SH-SY5Y (cell line): ENCODE data around the gene CNOT6L.

Experiments
- GATA2 ChIP-seq: IDR thresholded peaks from 2 replicates; pipeline ENCODE4 v1.6.1; 2011; ENCODE audit warnings: mild to moderate bottlenecking, low read depth, low read length
- GATA3 ChIP-seq: IDR thresholded peaks from 2 replicates; pipeline ENCODE4 v1.6.1; 2011; ENCODE audit warnings: low read depth, mild to moderate bottlenecking, low read length, moderate library complexity

DNA sequence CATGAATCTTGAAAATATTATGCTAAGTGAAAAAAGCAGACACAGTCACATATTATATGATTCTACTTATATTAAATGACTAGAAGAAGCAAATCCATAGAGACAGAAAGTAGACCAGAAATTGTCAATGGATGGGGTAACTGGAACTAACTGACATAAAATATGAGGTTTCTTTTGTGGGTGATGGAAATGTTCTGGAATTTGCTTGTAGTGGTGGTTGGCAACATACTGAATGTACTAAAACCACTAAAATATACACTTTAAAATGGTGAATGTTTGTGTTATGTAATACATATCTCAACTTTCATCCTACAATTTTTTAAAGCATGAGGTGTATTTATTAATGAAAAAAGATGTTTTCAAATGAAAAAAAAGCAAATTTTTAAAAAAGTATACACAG lies 14.7 kb downstream of the CNOT6L start:
- TF ChIP-seq GATA3 (no peak), GATA2 (no peak)
